Natural killer cell (primary cell): ENCODE measurements around the gene MYO1E. TPM values are rescaled to one million over a fixed set of nuclear protein-coding genes. Genes with fewer than 3 reads are reported as not detected.
A peak's percentile ranks its signal among the peaks of the same experiment; 100 is the strongest.

Experiments
- ATAC-seq, 3 donors: fragments of 150-1000 bp in 2 of 3; fragments of 200-7000 bp in 1 of 3; cut with Tn5 transposase; 1 replicate in 1 of 3; 2 replicates in 2 of 3; pipeline ENCODE4 v1.10.0; 2021; ENCODE audit warnings: mild to moderate bottlenecking in 2 of 3, moderate library complexity in 2 of 3
- DNase-seq, 2 donors: peaks; one replicate each; pipeline versions ENCODE4 v3.0.0 to v3.0.0-alpha.2; 2013 to 2021; ENCODE audit warnings: mixed read lengths in 1 of 2
- H3K27ac ChIP-seq: one replicate; pipeline ENCODE4 v1.5.1; 2013; ENCODE audit warnings: mild to moderate bottlenecking, low read length
- H3K27me3 ChIP-seq: one replicate; pipeline ENCODE4 v1.6.1; 2013; ENCODE audit warnings: low read length; ENCODE audit not compliant: control insufficient read depth, insufficient read depth
- H3K36me3 ChIP-seq: one replicate; pipeline ENCODE4 v1.6.1; 2013; ENCODE audit warnings: low read length; ENCODE audit not compliant: control insufficient read depth, insufficient read depth
- H3K4me1 ChIP-seq: one replicate; pipeline ENCODE4 v1.6.1; 2013; ENCODE audit warnings: low read length; ENCODE audit not compliant: control insufficient read depth, insufficient read depth
- H3K4me3 ChIP-seq: one replicate; pipeline ENCODE4 v1.5.1; 2013; ENCODE audit warnings: low read length
- H3K9me3 ChIP-seq: one replicate; pipeline ENCODE4 v1.6.1; 2013; ENCODE audit warnings: low read length; ENCODE audit not compliant: control insufficient read depth, insufficient read depth
- H3K27ac Mint-ChIP-seq, 2 donors: one replicate each; pipeline ENCODE4 v1.8.0; 2022; ENCODE audit warnings: mild to moderate bottlenecking in 2 of 2, mixed read lengths in 2 of 2, moderate library complexity in 1 of 2
- H3K27me3 Mint-ChIP-seq, 2 donors: one replicate each; pipeline ENCODE4 v1.8.0; 2022; ENCODE audit warnings: low read depth in 2 of 2, mixed read lengths in 2 of 2
- H3K36me3 Mint-ChIP-seq: one replicate; pipeline ENCODE4 v1.8.0; 2022; ENCODE audit warnings: mixed read lengths
- H3K4me1 Mint-ChIP-seq, 2 donors: one replicate each; pipeline ENCODE4 v1.8.0; 2022; ENCODE audit warnings: mixed read lengths in 2 of 2
- H3K4me3 Mint-ChIP-seq: one replicate; pipeline ENCODE4 v1.8.0; 2022; ENCODE audit warnings: mild to moderate bottlenecking, moderate library complexity, mixed read lengths
- H3K9me3 Mint-ChIP-seq, 2 donors: one replicate each; pipeline ENCODE4 v1.8.0; 2022; ENCODE audit warnings: mixed read lengths in 2 of 2
- CTCF ChIP-seq: fragments of 200-600 bp; IDR thresholded peaks from one replicate; pipeline ENCODE4 v1.8.0; 2022; ENCODE audit warnings: antibody characterized with exemption
- WGBS: methylation state at CpG from one replicate; pipeline ENCODE4 v1.1.7; 2013; ENCODE audit warnings: missing lambda C conversion rate; ENCODE audit not compliant: insufficient coverage; 5-methylcytosine and 5-hydroxymethylcytosine counted together
- intact Hi-C: fragments of 100-400 bp; cut with micrococcal nuclease; formaldehyde crosslinking; loops from one replicate; pipeline ENCODE4 v1.14.2; 2022
- total RNA-seq, 4 donors: library from RNA; stranded (reverse); fragments of 120-200 nt in 1 of 4; gene quantifications; one replicate each; pipeline versions ENCODE4 v1.2.3 to v1.2.4, GENCODE V29; 2013 to 2022

Gene MYO1E
- total RNA-seq, 3 donors from 2014 or later (not counting 1 experiment from before 2014, with no cell fraction given) = 16.1 to 39.4 (median 22.7) TPM

- H3K9me3 Mint-ChIP-seq = peaks cover 2% of the 10 kb centered on the region in 2 donors
- no peak for ATAC-seq
- no peaks in the 10 kb centered on the region for H3K9me3 ChIP-seq
- no peaks in the 10 kb centered on the region for H3K27me3 ChIP-seq
- no peak overlapping the region for H3K27ac ChIP-seq
- TF ChIP-seq CTCF = no peak
- no peaks in the 10 kb centered on the region for H3K36me3 Mint-ChIP-seq
- no peaks in the 10 kb centered on the region for H3K36me3 ChIP-seq
- H3K4me1 Mint-ChIP-seq = peaks cover 33 to 39% of the 10 kb centered on the region in 2 donors
- intact Hi-C loops = no loop called here
- peaks cover 5% of the 10 kb centered on the region for H3K4me1 ChIP-seq
- H3K27ac Mint-ChIP-seq = no peak overlapping the region
- no peak overlapping the region for H3K4me3 ChIP-seq
- DNase-seq = peak in 1 of 2 donors; percentile 12
- H3K4me3 Mint-ChIP-seq = no peak overlapping the region
- WGBS = no CpG with 5 or more reads among the region's 2 CpGs
- H3K27me3 Mint-ChIP-seq = no peaks in the 10 kb centered on the region
Measured at GRCh38 chr15:59322056-59322759, 50.5 kb downstream of the MYO1E start.

GRCh38 chr15:59321000-59321689, 51.5 kb downstream of the MYO1E start:
- Mint-ChIP-seq H3K9me3 (peaks cover 2% of the 10 kb centered on the region in 2 donors), H3K36me3 (no peaks in the 10 kb centered on the region), H3K27ac (peak overlapping the region in 1 of 2 donors; percentile 52), H3K4me3 (no peak overlapping the region), H3K27me3 (no peaks in the 10 kb centered on the region), H3K4me1 (peaks cover 43 to 49% of the 10 kb centered on the region in 2 donors)
- no peaks in the 10 kb centered on the region for H3K27me3 ChIP-seq
- no peak for ATAC-seq
- intact Hi-C loops = no loop called here
- no peak for TF ChIP-seq CTCF
- no peak overlapping the region for H3K4me3 ChIP-seq
- peaks cover under 1% of the 10 kb centered on the region for H3K4me1 ChIP-seq
- WGBS = 100% methylated on average over 2 of the region's 4 CpGs
- no peak for DNase-seq
- H3K9me3 ChIP-seq = no peaks in the 10 kb centered on the region
- H3K27ac ChIP-seq = no peak overlapping the region
- H3K36me3 ChIP-seq = no peaks in the 10 kb centered on the region

- intact Hi-C loops = no loop called here
- H3K4me1 Mint-ChIP-seq = peaks cover 42 to 60% of the 10 kb centered on the region in 2 donors
- no peak overlapping the region for H3K4me3 ChIP-seq
Measured at GRCh38 chr15:59317211-59317610, 55.5 kb downstream of the MYO1E start.

More at GRCh38 chr15:59317211-59317610, 55.5 kb downstream of the MYO1E start:
- Histone ChIP-seq H3K36me3 (no peaks in the 10 kb centered on the region), H3K27ac (no peak overlapping the region), H3K4me1 (peaks cover 13% of the 10 kb centered on the region), H3K27me3 (no peaks in the 10 kb centered on the region), H3K9me3 (no peaks in the 10 kb centered on the region)
- peaks cover 2% of the 10 kb centered on the region in 2 donors for H3K9me3 Mint-ChIP-seq
- peaks cover 0 to under 1% of the 10 kb centered on the region in 2 donors for H3K27me3 Mint-ChIP-seq
- ATAC-seq (no peak), DNase-seq (no peak)
- no peak overlapping the region for H3K27ac Mint-ChIP-seq
- TF ChIP-seq CTCF = no peak
- no peak overlapping the region for H3K4me3 Mint-ChIP-seq
- no peaks in the 10 kb centered on the region for H3K36me3 Mint-ChIP-seq
- WGBS = 100% methylated on average over 1 of the region's 1 CpG
